ENCODE data around the gene SRSF6.
A peak's percentile ranks its signal among the peaks of the same experiment; 100 is the strongest.
"Not testable (repeated sequence)": the region's sequence is repeated elsewhere in the genome, so short reads cannot be mapped to it uniquely, and the experiment has no call there.

SRSF6 gene

DNA sequence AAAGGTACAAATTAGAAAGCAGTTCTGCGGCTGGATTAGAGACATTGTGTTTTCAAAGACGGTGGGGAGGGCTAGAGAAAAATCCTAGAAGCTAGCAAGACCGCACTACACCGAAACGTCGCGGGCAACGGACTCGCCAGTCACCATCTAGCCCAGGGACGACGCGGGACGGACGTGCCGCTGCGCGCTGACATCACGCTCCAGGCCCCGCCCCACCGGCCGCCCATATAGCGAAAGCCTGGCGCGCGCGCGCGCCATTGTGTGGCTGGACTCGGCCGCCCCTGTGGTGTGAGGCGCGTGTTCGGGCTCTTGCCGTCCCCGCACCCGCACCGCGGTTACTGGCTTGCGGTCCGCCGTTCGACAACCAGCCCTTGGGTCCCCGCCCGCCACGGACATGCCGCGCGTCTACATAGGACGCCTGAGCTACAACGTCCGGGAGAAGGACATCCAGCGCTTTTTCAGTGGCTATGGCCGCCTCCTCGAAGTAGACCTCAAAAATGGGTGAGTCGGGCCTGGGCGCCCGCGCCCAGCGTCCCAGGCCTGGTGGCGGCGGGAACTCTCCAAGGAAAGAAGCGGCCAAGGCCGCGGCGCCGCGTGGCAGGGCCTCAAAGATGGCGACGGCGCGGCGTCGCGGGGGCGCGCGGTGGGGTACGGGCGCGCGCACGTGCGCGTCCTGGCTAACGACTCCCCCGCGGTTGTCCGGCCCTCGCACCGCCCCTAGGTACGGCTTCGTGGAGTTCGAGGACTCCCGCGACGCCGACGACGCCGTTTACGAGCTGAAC, at the start of gene SRSF6:
SRSF6 (plus strand) TSS at position 257 of the 782 bp plus-strand sequence; CDS start at position 395, 138 bp downstream.
- DNase-seq: peak; percentile 91

DNA sequence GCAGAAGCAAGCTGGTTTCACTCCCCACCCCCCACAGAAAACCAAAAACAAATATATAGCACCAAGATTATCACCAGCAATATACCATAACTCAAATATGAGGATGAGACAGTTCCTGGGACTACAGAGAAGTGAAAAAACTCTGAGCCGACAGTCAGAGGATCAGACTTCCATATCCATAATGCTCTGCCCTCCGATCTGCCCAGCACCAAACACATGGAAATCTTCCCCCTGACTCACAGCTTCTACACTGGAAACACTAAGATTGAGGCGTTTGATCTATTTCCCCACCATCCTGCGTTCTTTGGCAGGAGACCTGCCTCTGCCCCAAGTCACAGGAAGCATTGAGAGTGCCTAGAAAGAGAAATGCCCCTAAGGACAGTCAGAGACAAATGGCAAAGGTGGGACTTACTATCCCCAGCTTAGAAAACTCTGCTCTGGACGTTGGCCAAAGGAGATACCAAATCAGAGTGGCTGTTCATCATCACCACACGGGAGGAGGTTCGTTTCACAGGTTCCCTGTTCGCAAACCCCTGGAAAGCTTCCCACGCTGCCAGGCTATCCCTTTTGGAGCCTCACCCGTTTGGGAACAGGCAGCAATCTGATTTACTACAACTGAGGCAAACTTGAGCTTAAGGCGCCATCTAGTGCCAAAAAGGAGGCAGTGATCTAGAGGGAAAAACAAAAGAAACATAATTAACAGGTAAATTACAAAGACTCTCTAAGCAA, 48.7 kb upstream of the SRSF6 start:
- DNase-seq: no peak

GRCh38 chr20:43409577-43409913, 48.2 kb upstream of the SRSF6 start:
- no peak for DNase-seq

GRCh38 chr20:43415661-43416430, 41.9 kb upstream of the SRSF6 start:
- DNase-seq: no peak

- no peak for DNase-seq
These were observed 41.0 kb upstream of the SRSF6 start for GRCh38 chr20:43416591-43417228.

- no peak for DNase-seq
These were observed 37.5 kb upstream of the SRSF6 start for GRCh38 chr20:43420192-43420591.

DNA sequence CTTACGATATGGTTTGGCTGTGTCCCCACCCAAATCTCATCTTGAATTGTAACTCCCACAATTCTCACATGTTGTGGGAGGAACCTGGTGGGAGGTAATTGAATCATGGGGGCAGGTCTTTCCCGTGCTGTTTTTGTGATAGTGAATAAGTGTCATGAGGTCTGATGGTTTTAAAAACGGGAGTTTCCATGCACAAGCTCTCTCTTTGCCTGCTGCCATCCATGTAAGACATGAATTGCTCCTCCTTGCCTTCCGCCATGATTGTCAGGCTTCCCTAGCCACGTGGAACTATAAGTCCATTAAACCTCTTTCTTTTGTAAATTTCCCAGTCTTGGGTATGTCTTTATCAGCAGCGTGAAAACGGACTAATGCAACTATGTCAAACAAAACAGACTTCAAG, 36.8 kb upstream of the SRSF6 start:
- DNase-seq: not testable (repeated sequence)

- DNase-seq: no peak
These were observed 31.5 kb upstream of the SRSF6 start for GRCh38 chr20:43426172-43426571.

- no peak for DNase-seq
These were observed 27.2 kb upstream of the SRSF6 start for GRCh38 chr20:43430265-43431133.

- DNase-seq: no peak
These were observed 26.6 kb upstream of the SRSF6 start for GRCh38 chr20:43431134-43431519.

GRCh38 chr20:43432498-43432897, 25.2 kb upstream of the SRSF6 start:
- no peak for DNase-seq

DNA sequence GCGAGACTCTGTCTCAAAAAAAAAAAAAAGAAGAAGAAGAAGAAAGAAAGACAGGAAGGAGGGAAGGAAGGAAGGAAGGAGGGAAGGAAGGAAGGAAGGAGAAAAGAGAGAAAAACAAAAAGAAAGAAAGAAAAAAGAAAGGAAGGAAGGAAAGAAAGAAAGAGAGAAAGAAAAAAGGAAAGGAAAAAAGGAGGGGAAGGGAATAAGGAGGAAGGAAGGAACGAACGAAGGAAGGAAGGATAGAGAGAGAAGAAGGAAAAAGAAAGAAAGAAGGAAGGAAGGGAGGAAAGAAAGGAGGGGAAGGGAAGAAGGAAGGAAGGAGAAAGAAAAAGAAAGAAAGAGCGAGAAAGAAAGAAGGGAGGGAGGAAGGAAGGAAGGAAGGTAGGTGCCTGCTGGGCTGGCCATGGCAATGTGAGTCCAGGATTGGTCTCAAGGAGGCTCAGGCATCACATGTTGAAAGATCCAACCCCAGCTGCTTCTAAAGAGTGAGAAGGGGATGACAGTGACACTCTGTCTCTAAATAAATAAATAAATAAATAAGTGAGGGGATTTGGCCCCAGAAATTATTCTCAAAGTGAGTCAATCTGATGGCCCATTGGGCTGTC, 24.3 kb upstream of the SRSF6 start:
- no peak for DNase-seq

DNA sequence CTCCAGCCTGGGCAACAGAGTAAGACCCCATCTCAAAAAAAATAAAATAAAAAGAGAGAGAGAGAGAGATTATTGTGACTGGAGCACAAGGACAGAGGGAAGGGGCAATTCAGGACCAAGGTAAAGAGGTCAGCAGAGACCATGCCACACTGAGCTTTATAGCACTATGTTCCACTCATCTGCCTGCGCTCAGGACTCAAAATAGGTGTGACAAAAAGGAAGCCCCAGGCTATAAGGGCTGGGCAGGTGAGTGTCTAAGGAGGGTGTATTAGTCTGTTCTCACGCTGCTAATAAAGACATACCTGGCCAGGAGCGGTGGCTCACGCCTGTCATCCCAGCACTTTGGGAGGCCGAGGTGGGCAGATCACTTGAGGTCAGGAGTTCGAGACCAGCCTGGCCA, 23.1 kb upstream of the SRSF6 start:
- no peak for DNase-seq

- DNase-seq: no peak
These were observed 18.9 kb upstream of the SRSF6 start for GRCh38 chr20:43438578-43439316.

GRCh38 chr20:43440531-43440930, 17.2 kb upstream of the SRSF6 start:
- no peak for DNase-seq

DNA sequence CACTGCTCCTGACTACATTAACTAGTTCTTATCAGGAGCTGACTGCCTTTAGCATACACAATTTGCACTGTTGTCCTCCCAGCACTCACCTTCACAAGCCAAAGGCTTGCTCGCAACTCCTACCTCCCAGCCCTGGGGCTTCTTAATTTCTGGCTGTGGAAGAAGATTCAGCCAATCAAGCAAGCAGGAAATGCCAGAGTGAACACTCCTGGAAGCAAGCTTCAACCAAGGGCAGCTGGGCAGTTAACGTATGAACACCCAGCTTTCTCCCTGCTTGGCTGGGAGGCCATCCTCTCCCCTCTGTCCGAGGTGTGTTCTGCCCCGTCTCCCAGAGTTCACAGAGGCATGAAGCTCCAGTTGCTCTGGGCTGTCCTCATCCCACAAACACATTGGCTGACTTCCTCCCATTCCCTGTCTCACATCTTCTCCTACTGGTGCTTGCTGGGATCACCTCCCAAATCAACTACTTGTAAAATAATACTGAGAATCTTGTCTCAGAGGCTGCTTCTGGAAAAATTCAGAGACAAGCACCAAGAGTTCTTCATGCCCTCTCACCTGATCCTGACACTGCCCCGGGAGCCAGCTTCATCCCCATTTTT, 15.3 kb upstream of the SRSF6 start:
- DNase-seq: no peak

- no peak for DNase-seq
These were observed 13.6 kb upstream of the SRSF6 start for GRCh38 chr20:43444107-43444506.

DNA sequence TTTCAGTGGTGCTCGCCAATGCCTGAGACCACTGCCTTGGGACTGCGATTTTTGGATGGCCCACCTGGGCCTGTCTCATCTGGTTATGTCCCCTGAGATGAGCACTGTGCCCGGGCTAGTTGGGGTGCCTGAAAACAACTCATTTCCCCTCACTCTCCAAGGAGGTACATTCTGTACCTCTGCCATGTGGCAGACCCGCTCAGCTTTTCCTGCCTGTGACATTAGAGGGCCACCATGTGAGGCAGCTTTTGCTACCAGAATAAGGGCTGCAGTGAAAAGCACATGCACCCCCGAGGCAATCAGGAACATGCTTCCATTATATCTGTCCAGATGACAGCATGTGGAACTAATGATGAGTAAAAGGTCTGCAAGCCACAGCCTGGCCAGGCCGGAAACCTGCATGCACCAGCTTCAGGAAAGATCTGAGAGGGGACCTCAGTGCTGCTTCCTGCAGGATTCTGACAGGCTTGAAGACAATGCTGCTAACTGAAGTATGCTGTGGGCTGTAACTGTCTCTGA, 11.3 kb upstream of the SRSF6 start:
- DNase-seq: no peak

GRCh38 chr20:43448431-43448747, 9.3 kb upstream of the SRSF6 start:
- DNase-seq: not testable (repeated sequence)

- peak; percentile 14 for DNase-seq
These were observed 8.8 kb upstream of the SRSF6 start for GRCh38 chr20:43448748-43449535.

Measured in stimulated activated CD4-positive, alpha-beta T cell treated with anti-CD3 and anti-CD28 coated beads, Interleukin-1b, Interleukin-23, amount 100 ng/mL, for 48 hours (primary cell).